HEK293 (cell line): Measurements from ENCODE around the gene HEPACAM2.

Experiments used
- CTCF ChIA-PET: fragments of 350-600 bp; formaldehyde crosslinking; extraction: SDS; loops from one replicate; lab custom pipeline; 2021; ENCODE audit warnings: antibody characterized with exemption; lab: Yijun Ruan, JAX
- POLR2A ChIA-PET: fragments of 300-600 bp; formaldehyde crosslinking; extraction: SDS; loops from one replicate; lab custom pipeline; 2020; ENCODE audit warnings: antibody characterized with exemption, inconsistent platforms; lab: Yijun Ruan, JAX
- H3K27ac ChIP-seq: fragments of 200-500 bp; sonication (Bioruptor generic); 2 replicates; pipeline ENCODE4 v1.5.1; 2014; ENCODE audit warnings: low read depth, low read length, control low read depth, inconsistent platforms; ENCODE audit errors: extremely low read depth
- H3K36me3 ChIP-seq, 2 experiments: fragments of 200-500 bp in 1 of 2; sonication (Bioruptor generic) in 1 of 2; 1 replicate in 1 of 2; 2 replicates in 1 of 2; pipeline ENCODE4 v1.5.1; 2014 to 2017; ENCODE audit warnings: inconsistent platforms in 2 of 2, low read length in 2 of 2; ENCODE audit not compliant: control insufficient read depth in 2 of 2, insufficient read depth in 1 of 2
- H3K4me1 ChIP-seq: fragments of 200-500 bp; sonication (Bioruptor generic); 2 replicates; pipeline ENCODE4 v1.5.1; 2014; ENCODE audit warnings: mild to moderate bottlenecking, low read length, inconsistent platforms; ENCODE audit not compliant: control insufficient read depth, insufficient read depth
- H3K4me3 ChIP-seq: 2 replicates; pipeline ENCODE4 v1.5.1; 2011; ENCODE audit warnings: low read depth, mild to moderate bottlenecking, control low read depth, low read length, moderate library complexity
- H3K9me3 ChIP-seq: fragments of 200-500 bp; sonication (Bioruptor generic); 2 replicates; pipeline ENCODE4 v1.5.1; 2014; ENCODE audit warnings: low read depth, low read length, inconsistent platforms; ENCODE audit not compliant: control insufficient read depth, insufficient read depth
- GLI4 ChIP-seq: fragments of 450-650 bp; formaldehyde crosslinking; IDR thresholded peaks from 2 replicates; pipeline ENCODE4 v1.5.1; 2016; ENCODE audit warnings: missing biosample characterization, missing genetic modification characterization
- HOXD13 ChIP-seq: sonication (generic); formaldehyde crosslinking; IDR thresholded peaks from 2 replicates; pipeline ENCODE4 v1.8.0; 2022; ENCODE audit warnings: missing genetic modification reagents, borderline replicate concordance
- KLF16 ChIP-seq: fragments of 450-650 bp; formaldehyde crosslinking; IDR thresholded peaks from 2 replicates; pipeline ENCODE4 v1.5.1; 2017; ENCODE audit warnings: missing biosample characterization, missing genetic modification characterization
- REST ChIP-seq: fragments of 450-650 bp; formaldehyde crosslinking; IDR thresholded peaks from 2 replicates; pipeline ENCODE4 v1.5.1; 2016; ENCODE audit warnings: missing biosample characterization, missing genetic modification characterization
- SP3 ChIP-seq: fragments of 450-650 bp; formaldehyde crosslinking; IDR thresholded peaks from 2 replicates; pipeline ENCODE4 v1.5.1; 2016; ENCODE audit warnings: missing biosample characterization, missing genetic modification characterization
- ZNF10 ChIP-seq: fragments of 450-650 bp; formaldehyde crosslinking; IDR thresholded peaks from 2 replicates; pipeline ENCODE4 v1.5.1; 2017; ENCODE audit warnings: missing biosample characterization, missing genetic modification characterization
- ZNF433 ChIP-seq: fragments of 450-650 bp; formaldehyde crosslinking; IDR thresholded peaks from 2 replicates; pipeline ENCODE4 v1.5.1; 2016; ENCODE audit warnings: missing biosample characterization, missing genetic modification characterization, low read depth
- ZNF473 ChIP-seq: fragments of 450-650 bp; formaldehyde crosslinking; IDR thresholded peaks from 2 replicates; pipeline ENCODE4 v1.5.1; 2017; ENCODE audit warnings: missing biosample characterization, missing genetic modification characterization
- ZNF488 ChIP-seq: fragments of 450-650 bp; formaldehyde crosslinking; IDR thresholded peaks from 2 replicates; pipeline ENCODE4 v1.5.1; 2016; ENCODE audit warnings: missing biosample characterization, missing genetic modification characterization
- ZNF501 ChIP-seq: fragments of 450-650 bp; formaldehyde crosslinking; IDR thresholded peaks from 2 replicates; pipeline ENCODE4 v1.5.1; 2016; ENCODE audit warnings: missing biosample characterization, missing genetic modification characterization
- ZNF521 ChIP-seq: fragments of 450-650 bp; formaldehyde crosslinking; IDR thresholded peaks from 2 replicates; pipeline ENCODE4 v1.5.1; 2017; ENCODE audit warnings: missing biosample characterization, mild to moderate bottlenecking, missing genetic modification characterization
- TF ChIP-seq, protein P1 (sequence below): fragments of 450-650 bp; formaldehyde crosslinking; IDR thresholded peaks from 2 replicates; pipeline ENCODE4 v1.5.1; 2016; ENCODE audit warnings: missing biosample characterization, missing genetic modification characterization, low read depth
- TF ChIP-seq, protein P2 (sequence below): fragments of 450-650 bp; formaldehyde crosslinking; IDR thresholded peaks from 2 replicates; pipeline ENCODE4 v1.5.1; 2016; ENCODE audit warnings: missing biosample characterization, missing genetic modification characterization
- TF ChIP-seq, protein P3 (sequence below): fragments of 450-650 bp; formaldehyde crosslinking; IDR thresholded peaks from 2 replicates; pipeline ENCODE4 v1.5.1; 2017; ENCODE audit warnings: missing biosample characterization, missing genetic modification characterization

The HEPACAM2 gene

DNA sequence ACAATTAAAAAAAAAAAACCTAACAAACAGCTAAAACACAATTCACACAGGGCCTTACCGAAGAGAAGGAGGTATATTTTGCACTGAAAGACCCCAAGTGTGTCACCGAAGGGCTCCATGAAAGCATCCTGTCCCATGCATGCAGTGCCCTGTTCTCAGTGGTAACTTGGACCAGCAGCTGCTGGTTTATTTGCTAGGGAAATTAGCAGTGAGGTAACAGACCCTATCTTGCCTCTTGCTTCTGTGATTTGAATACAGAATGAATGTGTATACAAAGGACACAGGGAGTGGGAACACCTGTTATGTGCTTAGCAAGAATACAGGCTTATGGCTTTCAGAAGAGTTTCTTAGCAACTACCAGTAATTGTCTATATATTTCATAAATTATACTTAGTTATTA is at the start of gene HEPACAM2:
Gene HEPACAM2 (minus strand): TSS at position 160 of the 400 bp plus-strand sequence.
- Histone ChIP-seq H3K4me1 (no peaks in the 10 kb centered on the region), H3K9me3 (no peaks in the 10 kb centered on the region), H3K27ac (no peak within 1 kb of the TSS), H3K4me3 (no peak within 1 kb of the TSS), H3K36me3 (no peaks in the 10 kb centered on the region)
- ChIA-PET CTCF (interaction anchor here (0.6 to 2.3 kb wide), 6 partner anchors 20 to 1012 kb away, joined by 3 to 12 read pairs (median 3); no protein-coding TSS in a partner anchor), POLR2A (no interaction called here)
- no peak for TF ChIP-seq SP3 (tag by site-specific recombination)

- H3K36me3 ChIP-seq: 0 out of 3 replicates have a peak, but pooled peaks cover 0 to 4% of the 10 kb centered on the region in 2 experiments
- no peak overlapping the region for H3K4me3 ChIP-seq
- no peak for TF ChIP-seq HOXD13 (CRISPR knock-in tag)
- TF ChIP-seq, protein P1, sequence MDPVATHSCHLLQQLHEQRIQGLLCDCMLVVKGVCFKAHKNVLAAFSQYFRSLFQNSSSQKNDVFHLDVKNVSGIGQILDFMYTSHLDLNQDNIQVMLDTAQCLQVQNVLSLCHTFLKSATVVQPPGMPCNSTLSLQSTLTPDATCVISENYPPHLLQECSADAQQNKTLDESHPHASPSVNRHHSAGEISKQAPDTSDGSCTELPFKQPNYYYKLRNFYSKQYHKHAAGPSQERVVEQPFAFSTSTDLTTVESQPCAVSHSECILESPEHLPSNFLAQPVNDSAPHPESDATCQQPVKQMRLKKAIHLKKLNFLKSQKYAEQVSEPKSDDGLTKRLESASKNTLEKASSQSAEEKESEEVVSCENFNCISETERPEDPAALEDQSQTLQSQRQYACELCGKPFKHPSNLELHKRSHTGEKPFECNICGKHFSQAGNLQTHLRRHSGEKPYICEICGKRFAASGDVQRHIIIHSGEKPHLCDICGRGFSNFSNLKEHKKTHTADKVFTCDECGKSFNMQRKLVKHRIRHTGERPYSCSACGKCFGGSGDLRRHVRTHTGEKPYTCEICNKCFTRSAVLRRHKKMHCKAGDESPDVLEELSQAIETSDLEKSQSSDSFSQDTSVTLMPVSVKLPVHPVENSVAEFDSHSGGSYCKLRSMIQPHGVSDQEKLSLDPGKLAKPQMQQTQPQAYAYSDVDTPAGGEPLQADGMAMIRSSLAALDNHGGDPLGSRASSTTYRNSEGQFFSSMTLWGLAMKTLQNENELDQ (tag by site-specific recombination): no peak
- no peak for TF ChIP-seq ZNF501 (tag by site-specific recombination)
- TF ChIP-seq, protein P2, sequence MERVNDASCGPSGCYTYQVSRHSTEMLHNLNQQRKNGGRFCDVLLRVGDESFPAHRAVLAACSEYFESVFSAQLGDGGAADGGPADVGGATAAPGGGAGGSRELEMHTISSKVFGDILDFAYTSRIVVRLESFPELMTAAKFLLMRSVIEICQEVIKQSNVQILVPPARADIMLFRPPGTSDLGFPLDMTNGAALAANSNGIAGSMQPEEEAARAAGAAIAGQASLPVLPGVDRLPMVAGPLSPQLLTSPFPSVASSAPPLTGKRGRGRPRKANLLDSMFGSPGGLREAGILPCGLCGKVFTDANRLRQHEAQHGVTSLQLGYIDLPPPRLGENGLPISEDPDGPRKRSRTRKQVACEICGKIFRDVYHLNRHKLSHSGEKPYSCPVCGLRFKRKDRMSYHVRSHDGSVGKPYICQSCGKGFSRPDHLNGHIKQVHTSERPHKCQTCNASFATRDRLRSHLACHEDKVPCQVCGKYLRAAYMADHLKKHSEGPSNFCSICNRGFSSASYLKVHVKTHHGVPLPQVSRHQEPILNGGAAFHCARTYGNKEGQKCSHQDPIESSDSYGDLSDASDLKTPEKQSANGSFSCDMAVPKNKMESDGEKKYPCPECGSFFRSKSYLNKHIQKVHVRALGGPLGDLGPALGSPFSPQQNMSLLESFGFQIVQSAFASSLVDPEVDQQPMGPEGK: no peak
- peaks cover 6% of the 10 kb centered on the region; the same call in 1 of the 2 replicates for H3K4me1 ChIP-seq
- CTCF ChIA-PET: interaction anchor here (1.3 to 1.5 kb wide), 2 partner anchors 20 to 38 kb away, joined by 3 read pairs; no protein-coding TSS in a partner anchor
- H3K27ac ChIP-seq: no peak overlapping the region
- no peaks in the 10 kb centered on the region for H3K9me3 ChIP-seq
- POLR2A ChIA-PET: no interaction called here
Measured at GRCh38 chr7:93265220-93265619, 39.0 kb upstream of the HEPACAM2 start.

DNA sequence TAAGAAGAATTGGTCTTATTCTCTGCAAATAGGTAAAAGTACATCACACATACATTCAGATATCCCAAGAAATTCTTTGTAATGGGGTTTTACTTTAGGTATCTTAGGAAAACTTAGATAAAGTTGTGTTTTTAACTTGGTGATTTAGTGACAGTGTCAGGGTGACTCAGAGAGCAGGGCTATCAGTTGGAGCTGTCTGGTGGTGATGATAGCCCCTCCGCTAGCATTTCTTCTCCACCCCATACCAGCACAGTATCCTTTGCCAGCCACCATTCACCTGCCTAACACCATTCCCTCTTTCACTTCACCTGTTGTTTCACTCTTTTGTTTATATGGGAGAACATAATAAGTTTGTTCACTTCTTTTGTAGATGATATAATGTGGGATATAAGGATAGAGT is 36.3 kb upstream of the HEPACAM2 start:
- CTCF ChIA-PET: interaction anchor here (0.7 kb wide), 1 partner anchor 1350 kb away, joined by 3 read pairs; no protein-coding TSS in a partner anchor

GRCh38 chr7:93258661-93259060 is 32.4 kb upstream of the HEPACAM2 start:
- TF ChIP-seq GLI4 (tag by site-specific recombination) (no peak), REST (tag by site-specific recombination) (no peak), ZNF10 (tag by site-specific recombination) (no peak), KLF16 (tag by site-specific recombination) (no peak), ZNF521 (tag by site-specific recombination) (no peak), ZNF488 (no peak)
- TF ChIP-seq, protein P3, sequence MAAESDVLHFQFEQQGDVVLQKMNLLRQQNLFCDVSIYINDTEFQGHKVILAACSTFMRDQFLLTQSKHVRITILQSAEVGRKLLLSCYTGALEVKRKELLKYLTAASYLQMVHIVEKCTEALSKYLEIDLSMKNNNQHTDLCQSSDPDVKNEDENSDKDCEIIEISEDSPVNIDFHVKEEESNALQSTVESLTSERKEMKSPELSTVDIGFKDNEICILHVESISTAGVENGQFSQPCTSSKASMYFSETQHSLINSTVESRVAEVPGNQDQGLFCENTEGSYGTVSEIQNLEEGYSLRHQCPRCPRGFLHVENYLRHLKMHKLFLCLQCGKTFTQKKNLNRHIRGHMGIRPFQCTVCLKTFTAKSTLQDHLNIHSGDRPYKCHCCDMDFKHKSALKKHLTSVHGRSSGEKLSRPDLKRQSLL: no peak
- CTCF ChIA-PET: interaction anchor here (1.1 to 1.9 kb wide), 3 partner anchors 9 to 293 kb away, joined by 3 to 10 read pairs (median 4); no protein-coding TSS in a partner anchor

More for the DNA sequence above, 36.3 kb upstream of the HEPACAM2 start:
- TF ChIP-seq ZNF473: no peak
- no peak for TF ChIP-seq ZNF433 (tag by site-specific recombination)
- POLR2A ChIA-PET: no interaction called here
- Histone ChIP-seq H3K9me3 (no peaks in the 10 kb centered on the region), H3K4me1 (no peaks in the 10 kb centered on the region), H3K36me3 (0 out of 3 replicates have a peak, but pooled peaks cover 0 to 4% of the 10 kb centered on the region in 2 experiments), H3K27ac (no peak overlapping the region), H3K4me3 (no peak overlapping the region)

More at GRCh38 chr7:93258661-93259060, 32.4 kb upstream of the HEPACAM2 start:
- Histone ChIP-seq H3K27ac (no peak overlapping the region), H3K36me3 (0 out of 3 replicates have a peak, but pooled peaks cover 0 to 4% of the 10 kb centered on the region in 2 experiments), H3K4me3 (no peak overlapping the region), H3K4me1 (no peaks in the 10 kb centered on the region), H3K9me3 (no peaks in the 10 kb centered on the region)
- POLR2A ChIA-PET: no interaction called here
